Measurements from ENCODE around the gene GDPD5.

Gene GDPD5

DNA sequence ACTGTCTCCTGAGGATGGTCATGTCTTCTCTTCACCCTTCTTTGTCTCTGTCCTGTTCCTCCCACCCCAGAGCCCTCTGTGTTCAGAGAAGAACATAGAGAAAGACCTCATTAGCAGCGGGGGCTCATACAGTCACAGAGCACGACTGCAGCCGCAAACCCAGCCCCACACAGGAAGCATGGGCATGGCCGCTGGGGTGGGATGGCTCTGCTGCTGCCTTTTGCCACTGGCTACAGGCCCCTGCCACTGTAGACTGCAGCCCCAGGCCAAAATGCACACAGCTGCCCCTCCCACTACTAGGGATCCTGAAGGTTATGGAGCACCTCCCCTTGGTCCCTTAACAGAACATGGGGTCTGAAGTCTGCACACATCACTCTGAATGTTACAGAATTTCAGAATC, 57.9 kb downstream of the GDPD5 start:
- DNase-seq, result no peak
- H3K79me2 ChIP-seq (ENCODE audit: insufficient read depth, low read length), result no peaks in the 10 kb centered on the region
- TF ChIP-seq EZH2 (IDR thresholded peaks at IDR 0.05; ENCODE audit: borderline replicate concordance, low read depth, low read length, severe bottlenecking) (no peak), CTCF (IDR thresholded peaks at IDR 0.05; ENCODE audit: borderline replicate concordance, extremely low read depth, low read length, poor library complexity, severe bottlenecking) (no peak)
- no peak overlapping the region for H2AFZ ChIP-seq (ENCODE audit: low read depth, low read length)
- H3K27me3 ChIP-seq (ENCODE audit: insufficient read depth, low read length, poor library complexity), result no peaks in the 10 kb centered on the region
- no peak overlapping the region for H3K27ac ChIP-seq (ENCODE audit: low read length)
- H3K36me3 ChIP-seq (ENCODE audit: insufficient read depth, low read length), result no peaks in the 10 kb centered on the region
- no peaks in the 10 kb centered on the region for H3K4me1 ChIP-seq (ENCODE audit: insufficient read depth, low read length)
- H4K20me1 ChIP-seq (ENCODE audit: insufficient read depth, low read length), result no peaks in the 10 kb centered on the region
- ATAC-seq (ENCODE audit: insufficient read depth, low read depth), result peak; percentile 36; the same call in 1 of the 3 replicates
- H3K4me3 ChIP-seq (ENCODE audit: low read depth in 1 of 2, low read length in 2 of 2), result no peak overlapping the region
- no peak overlapping the region for H3K4me2 ChIP-seq (ENCODE audit: insufficient read depth, low read length)
- H3K9me3 ChIP-seq (ENCODE audit: insufficient read depth, low read length, severe bottlenecking), result no peaks in the 10 kb centered on the region
- no peak overlapping the region for H3K9ac ChIP-seq (ENCODE audit: low read depth, low read length)

DNA sequence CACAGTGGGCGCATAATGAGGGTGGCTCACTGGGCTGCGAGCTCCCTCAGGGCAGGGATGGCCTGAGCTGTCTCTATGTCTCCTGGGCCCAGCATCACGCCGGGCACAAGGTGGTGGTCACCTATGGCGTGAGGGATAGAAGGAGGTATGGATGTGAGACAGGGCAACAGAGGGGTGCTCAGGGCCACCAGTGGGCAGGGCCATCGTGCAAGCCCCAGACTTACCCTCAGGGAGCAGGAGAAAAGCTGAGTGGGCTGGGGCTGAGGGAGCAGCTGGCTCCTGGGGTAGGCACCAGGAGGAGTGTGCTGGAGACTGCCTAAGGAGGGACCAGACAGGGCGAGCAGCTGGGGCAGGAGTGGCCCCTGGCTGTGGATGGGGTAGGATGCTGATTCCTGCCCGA, 58.4 kb downstream of the GDPD5 start:
- Histone ChIP-seq H3K36me3 (ENCODE audit: insufficient read depth, low read length) (no peaks in the 10 kb centered on the region), H3K27me3 (ENCODE audit: insufficient read depth, low read length, poor library complexity) (no peaks in the 10 kb centered on the region), H3K4me1 (ENCODE audit: insufficient read depth, low read length) (no peaks in the 10 kb centered on the region), H3K79me2 (ENCODE audit: insufficient read depth, low read length) (no peaks in the 10 kb centered on the region), H3K4me2 (ENCODE audit: insufficient read depth, low read length) (no peak overlapping the region), H3K27ac (ENCODE audit: low read length) (no peak overlapping the region), H3K4me3 (ENCODE audit: low read depth in 1 of 2, low read length in 2 of 2) (no peak overlapping the region), H4K20me1 (ENCODE audit: insufficient read depth, low read length) (no peaks in the 10 kb centered on the region), H3K9me3 (ENCODE audit: insufficient read depth, low read length, severe bottlenecking) (no peaks in the 10 kb centered on the region), H2AFZ (ENCODE audit: low read depth, low read length) (no peak overlapping the region), H3K9ac (ENCODE audit: low read depth, low read length) (no peak overlapping the region)
- DNase-seq (no peak), ATAC-seq (ENCODE audit: insufficient read depth, low read depth) (no peak)
- no peak for TF ChIP-seq CTCF (IDR thresholded peaks at IDR 0.05; ENCODE audit: borderline replicate concordance, extremely low read depth, low read length, poor library complexity, severe bottlenecking)
- TF ChIP-seq EZH2 (IDR thresholded peaks at IDR 0.05; ENCODE audit: borderline replicate concordance, low read depth, low read length, severe bottlenecking), result no peak

GRCh38 chr11:75465701-75466531, 59.8 kb downstream of the GDPD5 start:
- no peak for ATAC-seq (ENCODE audit: insufficient read depth, low read depth)
- Histone ChIP-seq H3K36me3 (ENCODE audit: insufficient read depth, low read length) (no peaks in the 10 kb centered on the region), H3K9ac (ENCODE audit: low read depth, low read length) (no peak overlapping the region), H4K20me1 (ENCODE audit: insufficient read depth, low read length) (no peaks in the 10 kb centered on the region), H3K9me3 (ENCODE audit: insufficient read depth, low read length, severe bottlenecking) (no peaks in the 10 kb centered on the region), H2AFZ (ENCODE audit: low read depth, low read length) (no peak overlapping the region), H3K4me2 (ENCODE audit: insufficient read depth, low read length) (no peak overlapping the region), H3K79me2 (ENCODE audit: insufficient read depth, low read length) (no peaks in the 10 kb centered on the region), H3K27me3 (ENCODE audit: insufficient read depth, low read length, poor library complexity) (no peaks in the 10 kb centered on the region), H3K4me3 (ENCODE audit: low read depth in 1 of 2, low read length in 2 of 2) (no peak overlapping the region), H3K4me1 (ENCODE audit: insufficient read depth, low read length) (no peaks in the 10 kb centered on the region), H3K27ac (ENCODE audit: low read length) (no peak overlapping the region)
- no peak for DNase-seq
- no peak for TF ChIP-seq CTCF (IDR thresholded peaks at IDR 0.05; ENCODE audit: borderline replicate concordance, extremely low read depth, low read length, poor library complexity, severe bottlenecking)
- TF ChIP-seq EZH2 (IDR thresholded peaks at IDR 0.05; ENCODE audit: borderline replicate concordance, low read depth, low read length, severe bottlenecking), result no peak
